CD4-positive, alpha-beta T cell (primary cell): ENCODE data around the gene PTH1R. TPM values are rescaled to one million over a fixed set of nuclear protein-coding genes. Genes with fewer than 3 reads are reported as not detected.

Experiments
- ATAC-seq: fragments of 200-7000 bp; cut with Tn5 transposase; one replicate; pipeline ENCODE4 v1.10.0; 2022; ENCODE audit warnings: mild to moderate bottlenecking; ENCODE audit not compliant: poor library complexity
- CTCF ChIA-PET: fragments of 350-600 bp; sonication (Branson Sonifier 250); formaldehyde crosslinking; loops from one replicate; lab custom pipeline; 2021; ENCODE audit warnings: antibody characterized with exemption, inconsistent platforms; lab: Charles Lee
- POLR2A ChIA-PET: fragments of 350-600 bp; sonication (Branson Sonifier 250); formaldehyde crosslinking; loops from one replicate; lab custom pipeline; 2021; ENCODE audit warnings: antibody characterized with exemption, inconsistent platforms; lab: Charles Lee
- DNase-seq, 14 experiments: peaks; one replicate each; pipeline ENCODE4 v3.0.0-alpha.2; 2013 to 2020; ENCODE audit warnings: mixed read lengths in 2 of 14
- H3K27ac ChIP-seq, 2 donors: one replicate each; pipeline versions ENCODE4 v1.5.1 to v1.7.0; 2013; ENCODE audit warnings: low read length in 2 of 2, low read depth in 1 of 2, mild to moderate bottlenecking in 1 of 2
- H3K27me3 ChIP-seq, 2 experiments: 1 replicate in 1 of 2; 2 replicates in 1 of 2; pipeline versions ENCODE4 v1.6.1 to v1.7.0; 2013; ENCODE audit warnings: low read length in 2 of 2, control low read depth in 1 of 2, mild to moderate bottlenecking in 1 of 2, moderate library complexity in 1 of 2; ENCODE audit not compliant: insufficient read depth in 2 of 2, control insufficient read depth in 1 of 2
- H3K36me3 ChIP-seq: one replicate; pipeline ENCODE4 v1.6.1; 2013; ENCODE audit warnings: low read length, control low read depth; ENCODE audit not compliant: insufficient read depth
- H3K4me1 ChIP-seq: one replicate; pipeline ENCODE4 v1.6.1; 2013; ENCODE audit warnings: low read length, control low read depth; ENCODE audit not compliant: insufficient read depth
- H3K4me3 ChIP-seq: one replicate; pipeline ENCODE4 v1.5.1; 2013; ENCODE audit warnings: mild to moderate bottlenecking, low read length, moderate library complexity
- H3K9me3 ChIP-seq, 2 experiments: 1 replicate in 1 of 2; 2 replicates in 1 of 2; pipeline versions ENCODE4 v1.6.1 to v1.7.0; 2013; ENCODE audit warnings: low read length in 2 of 2, mild to moderate bottlenecking in 2 of 2, control low read depth in 1 of 2, moderate library complexity in 1 of 2; ENCODE audit not compliant: control insufficient read depth in 1 of 2, insufficient read depth in 1 of 2
- H3K27ac Mint-ChIP-seq: one replicate; pipeline ENCODE4 v1.8.0; 2020; ENCODE audit warnings: mixed read lengths
- H3K27me3 Mint-ChIP-seq: one replicate; pipeline ENCODE4 v1.8.0; 2021; ENCODE audit warnings: mixed read lengths
- H3K36me3 Mint-ChIP-seq: one replicate; pipeline ENCODE4 v1.8.0; 2021; ENCODE audit warnings: low read depth, mixed read lengths
- H3K4me1 Mint-ChIP-seq: one replicate; pipeline ENCODE4 v1.8.0; 2021; ENCODE audit warnings: low read depth, mixed read lengths
- H3K4me3 Mint-ChIP-seq: one replicate; pipeline ENCODE4 v1.8.0; 2020; ENCODE audit warnings: mild to moderate bottlenecking, mixed read lengths
- H3K9me3 Mint-ChIP-seq: one replicate; pipeline ENCODE4 v1.8.0; 2020; ENCODE audit warnings: mixed read lengths
- intact Hi-C, 2 experiments: fragments of 100-400 bp; cut with DNase I in 1 of 2; cut with micrococcal nuclease in 1 of 2; formaldehyde crosslinking; loops; one replicate each; pipeline versions ENCODE4 v1.15.1 to v1.9.0; 2023 to 2025; cut with DNase I, micrococcal nuclease
- total RNA-seq, 174 experiments: library from RNA in 2 of 174; stranded (reverse) in 2 of 174; gene quantifications; one replicate each; pipeline ENCODE4 v1.2.3 and lab custom pipeline; 2021 to 2026
- TF ChIP-seq, protein P1 (sequence below): fragments of 200-600 bp; IDR thresholded peaks from one replicate; pipeline ENCODE4 v1.8.0; 2022; ENCODE audit warnings: antibody characterized with exemption, mild to moderate bottlenecking

The PTH1R gene
- total RNA-seq, 2 experiments from 2014 or later = not detected

DNA sequence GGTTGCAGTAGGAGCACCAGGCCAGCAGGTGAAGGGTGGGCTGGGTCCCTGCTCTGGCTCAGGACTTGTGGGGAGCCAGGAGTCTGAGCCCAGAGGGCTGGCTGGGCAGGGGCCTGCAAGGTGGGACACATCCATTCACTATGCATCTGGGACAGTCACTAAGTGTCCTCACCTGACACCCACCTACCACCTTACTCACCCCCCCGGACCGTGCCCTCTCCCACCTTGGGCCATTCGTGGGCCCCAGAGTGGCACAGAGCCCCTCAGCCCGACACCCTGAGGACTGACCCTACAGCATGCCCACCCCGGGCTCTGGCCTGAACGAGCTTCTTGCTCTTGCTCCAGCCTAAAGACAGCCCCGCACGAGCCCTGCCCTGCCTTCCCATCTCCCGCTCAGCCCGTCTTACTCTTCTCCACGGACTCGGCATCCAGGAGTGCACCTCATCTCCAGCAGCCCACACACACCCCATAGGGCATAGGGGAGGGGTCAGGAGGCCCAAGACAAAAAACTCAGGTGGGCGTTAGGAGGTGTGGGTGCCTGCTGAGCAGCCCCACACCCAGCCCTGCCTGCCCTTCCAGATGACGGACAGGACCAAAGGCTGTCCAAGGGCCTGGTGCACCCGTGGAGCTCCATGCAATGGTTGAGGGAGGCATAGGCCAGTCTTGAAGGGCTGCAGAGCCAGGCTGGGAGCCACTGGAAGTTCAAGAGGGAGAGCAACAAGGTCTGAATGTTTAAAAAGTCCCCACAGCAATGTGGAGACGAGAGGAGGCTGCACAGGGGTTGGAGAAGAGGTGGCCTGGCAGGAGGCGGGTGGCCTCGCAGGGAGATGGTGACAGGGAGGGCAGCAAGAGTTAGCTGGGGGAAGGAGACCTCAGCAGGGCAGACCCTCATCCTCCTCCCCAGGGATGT lies 27.0 kb downstream of the PTH1R start:
- H3K27me3 Mint-ChIP-seq = no peaks in the 10 kb centered on the region
- H3K36me3 Mint-ChIP-seq = no peaks in the 10 kb centered on the region
- Histone ChIP-seq H3K27ac (no peak overlapping the region), H3K4me3 (no peak overlapping the region), H3K9me3 (no peaks in the 10 kb centered on the region), H3K36me3 (no peaks in the 10 kb centered on the region), H3K4me1 (peaks cover 14% of the 10 kb centered on the region), H3K27me3 (no peaks in the 10 kb centered on the region)
- H3K4me1 Mint-ChIP-seq = peaks cover 4% of the 10 kb centered on the region
- no peak overlapping the region for H3K27ac Mint-ChIP-seq
- ATAC-seq (no peak), DNase-seq (no peak)
- TF ChIP-seq, protein P1, sequence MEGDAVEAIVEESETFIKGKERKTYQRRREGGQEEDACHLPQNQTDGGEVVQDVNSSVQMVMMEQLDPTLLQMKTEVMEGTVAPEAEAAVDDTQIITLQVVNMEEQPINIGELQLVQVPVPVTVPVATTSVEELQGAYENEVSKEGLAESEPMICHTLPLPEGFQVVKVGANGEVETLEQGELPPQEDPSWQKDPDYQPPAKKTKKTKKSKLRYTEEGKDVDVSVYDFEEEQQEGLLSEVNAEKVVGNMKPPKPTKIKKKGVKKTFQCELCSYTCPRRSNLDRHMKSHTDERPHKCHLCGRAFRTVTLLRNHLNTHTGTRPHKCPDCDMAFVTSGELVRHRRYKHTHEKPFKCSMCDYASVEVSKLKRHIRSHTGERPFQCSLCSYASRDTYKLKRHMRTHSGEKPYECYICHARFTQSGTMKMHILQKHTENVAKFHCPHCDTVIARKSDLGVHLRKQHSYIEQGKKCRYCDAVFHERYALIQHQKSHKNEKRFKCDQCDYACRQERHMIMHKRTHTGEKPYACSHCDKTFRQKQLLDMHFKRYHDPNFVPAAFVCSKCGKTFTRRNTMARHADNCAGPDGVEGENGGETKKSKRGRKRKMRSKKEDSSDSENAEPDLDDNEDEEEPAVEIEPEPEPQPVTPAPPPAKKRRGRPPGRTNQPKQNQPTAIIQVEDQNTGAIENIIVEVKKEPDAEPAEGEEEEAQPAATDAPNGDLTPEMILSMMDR = no peak
- intact Hi-C loops = no loop called here
- CTCF ChIA-PET = no interaction called here
- H3K4me3 Mint-ChIP-seq = no peak overlapping the region
- POLR2A ChIA-PET = no interaction called here
- no peaks in the 10 kb centered on the region for H3K9me3 Mint-ChIP-seq

DNA sequence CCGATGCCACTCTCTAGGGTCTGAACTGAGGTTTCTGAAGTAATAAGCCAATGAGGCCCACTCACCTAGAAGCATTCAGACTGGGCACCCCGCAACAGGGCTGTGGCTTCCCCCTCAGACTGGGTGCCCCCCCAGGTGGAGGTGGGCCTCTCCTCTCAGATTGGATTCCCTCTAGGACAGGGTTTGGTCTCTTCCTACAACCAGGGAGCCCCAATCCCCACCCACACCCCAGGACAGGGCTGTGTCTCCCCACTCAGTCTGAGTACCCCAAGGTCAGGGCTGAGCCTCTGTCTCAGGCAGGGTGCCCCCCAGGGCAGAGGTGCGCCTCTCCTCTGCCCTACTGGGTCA lies 27.7 kb downstream of the PTH1R start:
- TF ChIP-seq, protein P1 = no peak
- Mint-ChIP-seq H3K4me3 (no peak overlapping the region), H3K4me1 (peaks cover 6% of the 10 kb centered on the region), H3K9me3 (no peaks in the 10 kb centered on the region), H3K36me3 (no peaks in the 10 kb centered on the region), H3K27ac (no peak overlapping the region), H3K27me3 (no peaks in the 10 kb centered on the region)
- DNase-seq (no peak), ATAC-seq (no peak)
- no peaks in the 10 kb centered on the region for H3K27me3 ChIP-seq
- peaks cover 20% of the 10 kb centered on the region for H3K4me1 ChIP-seq
- POLR2A ChIA-PET = no interaction called here
- no peak overlapping the region for H3K4me3 ChIP-seq
- H3K9me3 ChIP-seq = no peaks in the 10 kb centered on the region
- H3K27ac ChIP-seq = no peak overlapping the region
- H3K36me3 ChIP-seq = no peaks in the 10 kb centered on the region
- CTCF ChIA-PET = no interaction called here
- intact Hi-C loops = no loop called here

DNA sequence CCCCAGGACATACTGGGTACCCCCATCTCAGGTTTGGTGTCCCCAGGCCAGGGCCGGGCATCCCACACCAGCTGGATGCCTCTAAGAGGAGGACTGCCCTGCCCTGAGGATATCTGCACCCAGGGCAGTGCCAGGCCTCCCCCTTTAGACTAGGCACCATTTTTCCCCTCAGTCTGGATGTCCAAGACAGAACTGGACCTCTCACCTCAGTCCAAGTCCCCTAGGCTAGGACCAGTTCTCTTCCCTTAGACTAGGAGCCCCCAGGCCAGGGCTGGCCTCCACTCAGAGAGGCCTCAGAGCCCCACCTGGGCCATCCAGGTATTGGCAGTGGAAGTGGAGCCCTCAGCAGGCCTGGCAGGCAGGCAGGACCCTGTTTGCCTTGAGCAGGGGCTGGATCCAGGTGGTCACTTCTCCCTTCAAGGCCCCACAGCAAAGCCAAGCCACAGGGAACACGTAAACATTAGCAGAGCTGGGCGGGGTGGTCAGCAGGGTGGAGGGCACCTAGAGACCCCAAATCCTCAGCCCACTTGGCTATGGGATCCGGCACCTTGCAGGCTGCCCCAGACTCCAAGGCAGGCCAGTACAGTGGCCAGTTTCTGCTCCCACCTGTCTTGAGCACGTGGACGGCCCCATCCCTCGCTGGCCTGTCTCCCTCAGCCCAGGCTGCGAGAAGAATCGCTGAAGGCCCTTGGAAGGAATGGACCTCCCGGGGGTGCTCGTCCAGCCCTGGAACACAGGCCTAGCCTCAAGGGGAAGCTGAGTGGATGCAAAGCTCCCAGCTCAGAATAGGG lies 28.3 kb downstream of the PTH1R start:
- Mint-ChIP-seq H3K4me3 (no peak overlapping the region), H3K27me3 (no peaks in the 10 kb centered on the region), H3K9me3 (no peaks in the 10 kb centered on the region), H3K4me1 (peaks cover 6% of the 10 kb centered on the region), H3K27ac (no peak overlapping the region), H3K36me3 (no peaks in the 10 kb centered on the region)
- no peaks in the 10 kb centered on the region for H3K9me3 ChIP-seq
- no peak for ATAC-seq
- H3K27me3 ChIP-seq = no peaks in the 10 kb centered on the region
- intact Hi-C loops = no loop called here
- no peak overlapping the region for H3K4me3 ChIP-seq
- POLR2A ChIA-PET = no interaction called here
- H3K4me1 ChIP-seq = peaks cover 20% of the 10 kb centered on the region
- CTCF ChIA-PET = no interaction called here
- TF ChIP-seq, protein P1 = no peak
- no peaks in the 10 kb centered on the region for H3K36me3 ChIP-seq
- DNase-seq = no peak
- H3K27ac ChIP-seq = no peak overlapping the region
